EH (cell line): ENCODE data around the gene CHMP5.
A peak's percentile ranks its signal among the peaks of the same experiment; 100 is the strongest.
"Not testable (repeated sequence)": the region's sequence is repeated elsewhere in the genome, so short reads cannot be mapped to it uniquely, and the experiment has no call there.

Experiments used
- DNase-seq: peaks from one replicate; pipeline ENCODE4 v3.0.0-alpha.2; 2015; ENCODE audit warnings: low read depth

Gene CHMP5

DNA sequence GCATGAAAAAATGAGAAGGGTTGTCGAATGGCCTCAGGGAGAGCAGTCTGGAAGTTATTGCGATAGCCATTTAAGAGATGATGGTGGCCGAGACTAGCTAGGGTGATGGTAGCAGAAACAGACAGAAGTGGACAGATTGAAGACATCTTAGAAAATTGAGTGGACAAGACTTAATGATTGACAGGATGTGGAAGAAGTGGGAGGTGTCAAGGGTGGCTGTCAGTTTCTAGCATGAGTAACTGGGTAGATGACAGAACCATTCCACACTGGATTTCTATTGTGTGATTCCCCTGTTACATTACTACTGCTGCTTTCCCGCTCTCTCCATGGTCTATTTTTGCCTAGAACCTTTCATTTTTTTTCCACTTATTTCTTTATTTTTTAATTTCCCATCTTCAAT lies 12.6 kb downstream of the CHMP5 start:
- no peak for DNase-seq

DNA sequence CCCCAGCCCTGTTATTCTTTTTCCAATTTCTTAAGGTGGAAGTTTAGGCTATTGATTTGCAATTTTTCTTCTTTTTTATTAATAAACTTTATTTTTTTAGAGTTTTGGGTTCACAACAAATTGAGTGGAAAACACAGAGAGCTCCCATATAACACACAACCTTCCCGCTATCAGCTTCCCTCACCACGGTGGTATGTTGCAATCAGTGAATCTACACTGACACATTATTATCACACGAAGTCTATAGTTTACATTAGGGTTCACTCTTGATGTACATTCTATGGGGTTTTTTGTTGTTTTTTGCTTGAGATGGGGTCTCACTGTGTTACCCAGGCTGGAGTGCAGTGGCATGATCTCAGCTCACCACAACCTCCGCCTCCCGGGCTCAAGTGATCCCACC lies 20.7 kb downstream of the CHMP5 start:
- no peak for DNase-seq

DNA sequence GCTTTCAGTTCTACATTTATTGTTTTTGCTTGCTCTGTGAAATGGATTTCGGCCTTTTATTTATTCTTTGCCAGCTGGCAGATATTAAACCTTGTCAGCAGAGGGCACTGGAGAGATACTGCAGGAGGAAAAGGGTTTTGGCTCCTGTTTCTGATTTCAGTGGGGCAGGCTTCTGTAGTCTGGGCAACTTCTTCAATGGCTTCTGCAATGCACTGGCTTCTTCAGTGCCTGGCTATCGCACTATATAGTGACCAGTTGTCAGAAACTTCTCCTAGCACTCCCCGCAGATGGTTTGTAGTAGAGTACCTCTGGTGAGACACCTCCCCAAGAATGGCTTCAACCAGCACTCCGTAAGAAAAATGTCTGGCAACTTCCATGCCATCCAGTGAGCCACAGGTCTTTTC lies 22.2 kb downstream of the CHMP5 start:
- peak; percentile 75 for DNase-seq

DNA sequence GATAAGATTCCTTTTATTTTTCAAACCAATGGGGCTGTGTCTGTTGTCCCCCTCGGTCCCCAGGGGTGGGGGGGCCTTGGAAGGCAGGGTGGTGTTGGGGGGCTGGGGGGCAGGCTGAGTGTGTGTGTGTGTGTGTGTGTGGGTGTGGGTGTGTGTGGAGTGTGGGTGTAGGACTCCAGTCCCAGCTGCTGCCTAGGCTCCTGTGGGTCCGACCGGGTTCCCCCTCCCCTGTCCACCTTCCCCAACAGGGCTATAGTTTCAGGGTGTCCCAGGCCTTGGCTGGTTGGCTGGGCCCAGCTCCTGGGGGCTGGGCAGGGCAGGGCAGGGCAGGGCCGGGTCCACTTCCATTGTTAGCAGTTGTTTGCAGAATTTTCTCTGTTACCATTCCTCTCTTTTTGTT lies 23.4 kb downstream of the CHMP5 start:
- no peak for DNase-seq

DNA sequence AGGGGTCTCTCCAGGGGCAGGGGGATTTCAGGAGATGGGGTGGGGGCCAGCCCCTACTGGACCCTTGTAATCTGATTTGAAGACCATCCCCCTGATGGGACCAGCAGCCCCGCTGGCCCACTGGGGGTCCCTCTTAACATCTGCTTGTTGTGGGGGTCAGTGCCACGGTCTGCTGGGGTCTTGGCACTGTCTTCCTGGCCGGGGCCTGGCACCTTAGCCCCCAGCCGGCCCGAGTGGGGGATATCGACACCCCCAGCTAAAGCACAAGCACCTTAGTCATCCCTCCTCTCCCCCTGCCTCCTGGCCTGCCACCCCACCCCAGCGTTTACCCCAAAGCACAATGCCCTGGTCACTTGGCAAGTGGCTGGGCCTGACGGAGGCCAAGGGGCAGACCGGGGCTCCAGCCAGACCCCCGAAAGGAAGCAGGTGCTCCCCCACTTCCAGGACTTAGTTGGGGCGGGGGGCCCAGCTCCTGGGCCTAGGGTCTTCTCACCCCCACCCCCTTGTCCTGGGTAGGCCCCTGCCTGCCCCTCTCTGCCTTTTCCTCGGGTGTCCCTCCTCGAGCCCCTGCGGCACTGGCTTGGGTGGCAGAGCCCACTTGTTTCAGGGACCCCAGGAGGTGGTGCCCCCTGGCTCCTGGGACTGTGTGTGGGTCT lies 24.1 kb downstream of the CHMP5 start:
- no peak for DNase-seq

DNA sequence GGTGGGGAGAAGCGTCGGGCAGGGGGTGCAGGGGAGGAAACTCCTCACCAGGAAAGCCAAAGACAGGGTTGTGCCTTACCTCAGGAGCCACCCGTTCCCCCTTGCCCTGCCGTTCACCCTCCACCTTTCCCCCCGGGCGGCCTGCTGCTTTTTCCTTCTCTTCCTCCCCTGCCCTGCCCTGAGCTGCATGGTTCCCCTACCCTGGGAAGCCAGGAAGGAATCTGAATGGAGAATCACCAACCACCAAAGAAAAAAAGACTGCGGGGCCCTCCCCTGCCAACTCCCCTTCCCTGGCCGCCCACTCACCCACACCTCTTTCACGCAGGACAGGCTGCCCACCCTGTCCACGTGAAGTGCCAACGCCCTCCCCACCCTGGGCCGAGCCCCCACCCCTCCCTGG lies 24.6 kb downstream of the CHMP5 start:
- DNase-seq, result no peak

DNA sequence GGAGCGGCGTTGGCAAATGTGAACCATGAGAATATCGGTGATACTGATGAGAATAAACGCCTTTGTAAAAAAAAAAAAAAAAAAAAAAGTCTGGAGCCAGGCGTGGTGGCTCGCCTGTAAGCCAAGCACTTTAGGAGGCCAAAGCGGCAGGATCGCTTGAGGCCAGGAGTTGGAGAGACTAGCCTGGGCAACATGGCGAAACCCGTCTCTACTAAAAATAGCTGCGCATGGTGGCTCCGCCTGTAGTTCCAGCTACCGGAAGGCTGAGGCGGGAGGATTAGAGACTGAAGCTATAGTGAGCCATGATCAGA lies 25.0 kb downstream of the CHMP5 start:
- no peak for DNase-seq

DNA sequence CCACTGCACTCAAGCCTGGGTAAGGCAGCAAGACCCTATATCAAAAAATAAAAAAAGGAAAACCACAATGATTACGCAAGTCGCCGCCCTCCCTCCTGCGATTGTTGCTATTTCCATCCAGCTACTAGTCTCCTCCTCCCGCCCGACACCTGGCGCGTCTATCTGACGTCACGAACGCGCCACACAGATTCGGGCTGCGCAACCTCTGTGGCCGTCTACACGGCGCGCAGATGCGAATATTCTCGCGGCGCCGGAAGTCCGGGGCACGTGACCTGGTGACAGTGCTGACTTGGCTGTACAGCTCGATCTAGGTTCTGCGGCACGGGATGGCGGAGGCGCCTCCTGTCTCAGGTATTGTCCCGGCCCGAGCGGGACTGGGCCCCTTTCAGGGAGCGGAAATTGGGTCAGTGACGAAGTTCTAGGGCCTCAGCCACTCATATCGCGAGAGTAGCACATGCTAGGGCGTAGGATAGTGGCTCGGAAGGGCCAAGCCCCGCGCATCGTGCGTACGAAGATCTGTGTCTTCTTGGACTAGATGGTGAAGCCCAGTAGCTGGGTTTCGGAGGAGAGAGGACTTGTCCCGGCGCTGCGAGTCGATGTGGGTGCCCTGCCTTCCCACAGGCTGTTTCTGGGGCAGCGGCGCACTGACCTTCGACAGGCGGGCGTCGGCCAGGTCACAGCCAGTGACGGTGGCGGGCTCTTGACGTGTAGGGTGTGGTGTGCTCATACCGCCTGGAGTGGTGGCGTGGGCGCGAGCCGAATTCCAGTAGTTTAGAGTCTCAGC lies 25.6 kb downstream of the CHMP5 start, which contains the start of gene NFX1:
TSS of gene NFX1 (plus strand) at position 270 of the 784 bp plus-strand sequence. CDS start at position 327, 57 bp downstream.
- DNase-seq, result peak; percentile 99

DNA sequence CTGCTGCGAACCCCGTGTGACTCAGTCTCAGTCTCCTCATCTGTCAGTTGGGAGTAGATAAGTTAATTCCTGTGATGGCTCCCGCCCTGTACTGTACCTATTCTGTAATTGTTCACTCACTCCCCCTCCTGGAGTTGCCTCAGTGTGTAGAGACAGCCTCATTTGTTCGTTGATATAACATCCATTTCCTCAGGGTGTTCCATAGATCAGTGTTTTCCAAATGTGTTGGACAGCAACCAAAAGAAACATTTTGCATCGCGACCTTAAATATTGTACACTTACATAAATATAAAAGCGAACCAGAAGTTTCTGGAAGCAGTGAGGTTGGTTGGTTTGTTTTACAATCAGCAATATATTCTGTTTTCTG lies 26.2 kb downstream of the CHMP5 start:
- DNase-seq, result no peak

DNA sequence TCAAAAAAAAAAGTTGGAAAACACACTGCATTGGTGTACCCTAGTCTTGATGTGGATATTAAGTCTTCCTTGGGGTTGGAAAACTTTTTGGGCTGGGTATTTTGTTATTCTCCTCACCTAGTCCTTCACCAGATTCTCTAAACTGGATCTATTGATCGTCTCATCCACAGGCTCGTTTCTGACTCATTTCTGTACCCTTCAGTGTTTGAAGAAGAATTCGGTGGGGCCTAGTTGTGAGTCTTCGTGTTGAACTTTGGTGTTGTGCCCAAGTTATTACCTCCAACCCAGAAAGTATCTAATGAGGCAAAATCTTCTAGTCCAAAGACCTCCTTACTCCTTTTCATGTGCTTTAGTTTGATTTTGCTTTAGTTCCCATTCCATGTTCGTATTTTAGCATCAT lies 27.1 kb downstream of the CHMP5 start:
- DNase-seq, result no peak

DNA sequence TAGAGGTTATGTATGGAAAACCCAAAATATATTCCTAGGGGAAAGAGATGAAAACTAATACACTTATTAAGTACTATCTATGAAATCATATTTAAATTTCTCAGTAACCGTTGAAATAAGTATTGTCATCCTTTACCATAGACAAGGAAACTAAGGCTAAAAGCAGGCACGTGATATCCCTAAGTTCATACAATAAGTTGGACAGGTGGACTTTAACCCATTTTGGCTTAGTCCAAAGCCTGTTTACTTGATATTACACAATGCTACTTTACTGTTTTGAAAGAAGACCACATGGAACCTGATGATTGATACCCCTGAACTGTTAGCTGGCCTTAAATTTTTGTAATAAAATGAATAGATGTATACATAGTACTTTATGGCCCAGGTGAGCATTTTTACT lies 28.9 kb downstream of the CHMP5 start:
- DNase-seq, result no peak

DNA sequence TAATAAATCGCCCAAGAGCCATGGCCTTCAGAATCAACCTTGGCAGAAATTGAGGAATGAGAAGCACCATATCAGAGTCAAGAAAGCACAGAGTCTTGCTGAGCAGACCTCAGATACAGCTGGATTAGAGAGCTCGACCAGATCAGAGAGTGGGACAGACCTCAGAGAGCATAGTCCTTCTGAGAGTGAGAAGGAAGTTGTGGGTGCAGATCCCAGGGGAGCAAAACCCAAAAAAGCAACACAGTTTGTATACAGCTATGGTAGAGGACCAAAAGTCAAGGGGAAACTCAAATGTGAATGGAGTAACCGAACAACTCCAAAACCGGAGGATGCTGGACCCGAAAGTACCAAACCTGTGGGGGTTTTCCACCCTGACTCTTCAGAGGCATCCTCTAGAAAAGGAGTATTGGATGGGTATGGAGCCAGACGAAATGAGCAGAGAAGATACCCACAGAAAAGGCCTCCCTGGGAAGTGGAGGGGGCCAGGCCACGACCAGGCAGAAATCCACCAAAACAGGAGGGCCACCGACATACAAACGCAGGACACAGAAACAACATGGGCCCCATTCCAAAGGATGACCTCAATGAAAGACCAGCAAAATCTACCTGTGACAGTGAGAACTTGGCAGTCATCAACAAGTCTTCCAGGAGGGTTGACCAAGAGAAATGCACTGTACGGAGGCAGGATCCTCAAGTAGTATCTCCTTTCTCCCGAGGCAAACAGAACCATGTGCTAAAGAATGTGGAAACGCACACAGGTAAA lies 30.0 kb downstream of the CHMP5 start:
- no peak for DNase-seq

DNA sequence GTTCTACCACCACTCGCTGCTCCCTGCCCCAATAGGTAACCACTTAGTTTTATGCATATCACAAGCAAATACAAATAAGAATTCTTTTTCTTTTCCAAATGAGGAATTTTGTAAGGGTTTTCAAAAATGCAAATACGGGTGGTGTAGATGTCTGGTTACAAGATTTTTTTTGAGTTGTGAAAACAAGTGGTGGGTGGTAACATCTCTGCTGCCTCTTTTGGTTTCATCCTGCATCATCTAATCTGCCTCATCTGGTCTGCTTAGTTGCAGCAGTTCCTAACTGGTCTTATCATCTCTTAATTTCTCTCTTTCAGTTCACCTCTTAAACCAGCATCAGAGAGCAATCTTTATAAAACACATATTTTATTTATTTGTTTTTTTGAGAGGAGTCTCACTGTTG lies 30.7 kb downstream of the CHMP5 start:
- no peak for DNase-seq

DNA sequence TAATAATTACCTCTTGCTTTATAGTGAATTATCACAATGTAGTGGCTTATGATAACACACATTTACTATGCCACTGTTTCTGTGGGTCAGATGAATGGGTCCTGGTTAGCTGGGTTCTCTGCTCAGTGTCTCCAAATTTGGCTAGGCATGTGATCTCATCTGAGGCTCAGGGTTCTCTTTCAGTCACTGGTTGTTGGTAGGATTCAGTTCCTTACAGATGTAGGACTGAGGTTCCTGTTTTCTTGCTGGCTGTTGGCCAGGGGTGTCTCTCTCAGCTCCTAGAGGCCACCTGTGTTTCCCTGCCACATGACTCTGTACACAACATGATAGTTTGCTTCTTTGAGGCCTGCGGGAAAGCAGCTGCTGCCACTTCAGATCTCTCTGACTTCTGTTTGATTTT lies 32.6 kb downstream of the CHMP5 start:
- DNase-seq, result no peak

DNA sequence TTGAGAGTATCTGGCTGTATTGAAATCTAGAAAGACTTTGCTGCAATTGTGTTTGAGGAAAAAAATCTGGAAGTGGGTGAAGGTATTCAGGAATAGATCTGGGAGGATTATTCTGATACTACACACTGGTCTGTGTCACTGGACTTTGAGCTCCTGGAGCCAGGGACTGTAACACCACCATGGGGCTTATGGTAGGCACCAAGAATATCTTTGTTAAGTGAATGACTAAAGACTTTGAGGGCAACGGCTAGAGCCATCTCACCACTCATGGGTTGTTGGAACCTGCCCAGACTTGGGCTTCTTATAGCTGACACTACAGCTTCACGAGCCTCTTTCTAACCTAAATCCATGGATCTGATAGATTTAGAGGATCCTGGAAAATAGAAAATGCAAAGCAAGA lies 35.7 kb downstream of the CHMP5 start:
- DNase-seq, result no peak

DNA sequence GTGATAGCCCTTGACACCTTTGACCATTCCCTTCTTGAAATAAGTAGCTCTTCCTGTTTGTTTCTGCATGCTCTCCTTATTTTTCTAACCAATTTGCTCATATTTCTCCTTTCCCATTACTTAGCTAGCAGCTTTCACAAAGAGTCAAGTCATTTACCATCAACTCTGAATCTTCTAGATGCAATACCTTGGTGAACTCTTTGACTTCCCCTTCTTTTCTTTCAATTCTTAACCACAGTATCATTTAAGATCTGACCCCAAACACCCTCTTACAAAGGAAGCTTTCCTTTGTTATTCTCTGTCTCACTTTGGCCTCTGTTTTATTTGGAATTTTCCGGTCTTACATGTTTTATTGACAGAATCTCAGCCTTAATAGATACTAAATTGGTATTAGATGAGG lies 39.5 kb downstream of the CHMP5 start:
- no peak for DNase-seq

DNA sequence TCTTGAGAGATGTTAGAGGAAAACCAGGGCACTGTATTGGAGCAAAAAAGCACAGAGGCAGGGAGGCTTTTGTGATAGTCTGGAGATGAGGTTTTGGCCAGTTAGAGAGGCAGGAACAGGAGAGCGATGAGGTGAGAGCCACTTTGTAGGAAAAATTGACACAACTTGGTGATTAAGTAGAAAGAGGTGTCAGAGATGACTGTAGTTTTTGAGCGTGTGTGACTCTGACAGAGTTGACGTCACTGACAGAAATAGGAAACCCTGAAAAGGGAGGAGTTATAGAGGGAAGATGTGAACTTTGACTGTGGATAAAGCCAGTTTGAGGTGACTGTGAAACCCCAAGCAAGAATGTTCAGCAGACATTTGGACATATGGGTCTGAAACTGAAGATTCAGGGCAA lies 41.2 kb downstream of the CHMP5 start:
- no peak for DNase-seq

DNA sequence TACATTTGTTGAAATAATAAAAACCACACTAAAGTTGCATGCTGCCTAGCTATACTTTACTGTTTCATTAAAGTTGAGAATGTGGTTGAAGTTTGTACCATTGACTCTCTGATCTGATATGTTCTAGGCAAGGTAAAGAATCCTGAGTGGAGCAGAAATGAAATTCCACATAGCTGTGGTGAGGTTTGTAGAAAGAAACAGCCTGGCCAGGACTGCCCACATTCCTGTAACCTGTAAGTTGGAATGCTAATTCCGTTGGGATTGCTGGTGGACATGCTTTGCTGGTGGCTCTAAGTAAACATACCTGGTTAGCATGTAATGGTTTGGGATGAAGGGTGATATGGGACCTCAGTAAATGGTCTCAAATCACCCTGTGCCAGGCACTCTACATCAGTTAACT lies 42.2 kb downstream of the CHMP5 start:
- DNase-seq, result no peak

DNA sequence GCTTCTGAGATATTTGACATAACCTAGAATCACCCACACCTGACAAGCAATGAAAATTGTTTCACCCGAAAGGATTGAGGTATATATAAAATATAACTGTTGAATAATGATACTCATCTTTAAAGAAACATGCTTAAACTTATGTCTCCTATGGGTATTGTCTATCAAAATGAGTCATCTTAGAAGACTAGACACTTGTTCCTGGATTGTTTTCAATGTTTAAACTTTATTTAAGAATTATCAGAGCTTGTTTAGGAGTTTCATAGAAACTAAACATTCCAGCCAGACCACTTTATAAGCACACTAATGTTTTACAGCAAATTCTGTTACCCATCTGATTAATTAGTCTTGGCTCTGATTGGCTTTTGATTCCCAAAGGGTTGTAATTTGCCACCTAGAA lies 45.1 kb downstream of the CHMP5 start:
- DNase-seq, result no peak

DNA sequence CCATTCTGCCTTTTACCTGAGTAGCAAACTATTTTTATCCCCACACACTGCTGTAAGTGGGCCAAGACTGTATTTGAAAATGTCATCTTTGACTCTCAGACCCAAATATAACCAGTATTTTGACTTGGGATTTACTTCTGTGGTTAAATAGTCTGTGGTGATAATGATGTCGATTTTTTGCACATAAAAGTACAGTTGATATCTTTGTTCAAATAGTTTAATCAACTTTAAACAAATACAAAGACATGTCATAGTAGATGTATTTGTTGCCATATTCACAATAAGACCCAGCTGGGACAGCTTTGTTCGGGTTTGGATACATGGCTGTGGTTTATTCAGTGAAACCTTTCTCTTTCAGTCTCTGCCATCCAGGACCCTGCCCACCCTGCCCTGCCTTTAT lies 45.9 kb downstream of the CHMP5 start:
- DNase-seq, result no peak

DNA sequence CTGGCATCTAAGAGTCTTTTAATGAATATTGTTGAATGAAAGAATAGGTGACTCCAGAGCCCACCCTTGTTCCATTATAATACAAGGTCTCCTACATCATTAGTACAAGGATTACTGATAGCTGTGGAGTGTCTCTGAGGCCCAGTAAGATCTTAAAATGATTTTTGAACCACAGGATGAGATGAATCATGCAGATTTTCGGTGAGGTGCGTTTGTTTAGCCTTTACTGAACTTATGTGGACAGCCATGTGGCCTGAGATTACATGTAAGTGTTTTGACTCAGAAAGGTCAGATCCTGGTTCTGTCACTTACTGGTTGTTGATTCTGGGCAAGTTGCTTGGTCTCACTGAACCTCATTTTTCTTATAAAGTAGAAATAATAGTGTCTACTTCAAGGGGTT lies 47.1 kb downstream of the CHMP5 start:
- DNase-seq, result no peak

DNA sequence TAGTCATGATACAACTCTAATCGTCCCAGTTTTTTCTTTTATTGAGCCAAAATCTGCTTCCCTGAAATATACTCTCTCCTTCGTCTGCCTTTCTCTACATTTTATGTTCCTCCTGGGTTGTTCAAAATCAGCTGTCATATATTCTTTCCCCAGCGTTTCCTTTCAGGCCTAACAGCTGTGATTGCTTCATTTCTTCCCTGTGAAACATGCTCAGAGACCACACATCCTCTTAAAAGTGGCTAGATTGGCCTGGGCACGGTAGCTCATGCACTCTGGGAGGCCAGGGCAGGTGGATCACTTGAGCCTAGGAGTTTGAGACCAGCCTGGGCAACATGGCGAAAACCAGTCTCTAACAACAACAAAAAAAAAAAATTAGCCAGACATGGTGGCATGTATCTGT lies 50.5 kb downstream of the CHMP5 start:
- no peak for DNase-seq

DNA sequence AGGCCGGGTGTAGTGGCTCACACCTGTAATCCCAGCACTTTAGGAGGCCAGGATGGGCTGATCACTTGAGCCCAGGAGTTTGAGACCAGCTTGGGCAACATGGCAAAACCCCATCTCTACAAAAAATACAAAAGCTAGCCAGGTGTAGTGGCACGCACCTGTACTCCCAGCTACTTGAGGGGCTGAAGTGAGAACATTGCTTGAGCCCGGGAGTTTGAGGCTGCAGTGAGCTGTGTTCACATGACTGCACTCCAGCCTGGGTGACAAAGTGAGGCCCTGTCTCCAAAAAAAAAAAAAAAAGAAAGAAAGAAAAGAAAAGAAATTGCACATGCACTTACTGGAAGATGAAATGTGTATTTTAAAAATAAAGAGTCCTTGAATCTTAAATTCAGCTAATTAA lies 52.3 kb downstream of the CHMP5 start:
- DNase-seq, result not testable (repeated sequence)
